ENCODE measurements around the gene SLC30A10. TPM values are rescaled to one million over a fixed set of nuclear protein-coding genes. Genes with fewer than 3 reads are reported as not detected.
A peak's percentile ranks its signal among the peaks of the same experiment; 100 is the strongest.

The SLC30A10 gene
- total RNA-seq, 3 donors from 2014 or later, result 11.3 to 38.0 (median 34.3) TPM

- H3K36me3 ChIP-seq (ENCODE audit: low read depth), result no peaks in the 10 kb centered on the region
- intact Hi-C loops (cut with DNase I, micrococcal nuclease), result no loop called here
- no peaks in the 10 kb centered on the region for H3K4me1 ChIP-seq (ENCODE audit: low read depth)
- TF ChIP-seq, protein P1, sequence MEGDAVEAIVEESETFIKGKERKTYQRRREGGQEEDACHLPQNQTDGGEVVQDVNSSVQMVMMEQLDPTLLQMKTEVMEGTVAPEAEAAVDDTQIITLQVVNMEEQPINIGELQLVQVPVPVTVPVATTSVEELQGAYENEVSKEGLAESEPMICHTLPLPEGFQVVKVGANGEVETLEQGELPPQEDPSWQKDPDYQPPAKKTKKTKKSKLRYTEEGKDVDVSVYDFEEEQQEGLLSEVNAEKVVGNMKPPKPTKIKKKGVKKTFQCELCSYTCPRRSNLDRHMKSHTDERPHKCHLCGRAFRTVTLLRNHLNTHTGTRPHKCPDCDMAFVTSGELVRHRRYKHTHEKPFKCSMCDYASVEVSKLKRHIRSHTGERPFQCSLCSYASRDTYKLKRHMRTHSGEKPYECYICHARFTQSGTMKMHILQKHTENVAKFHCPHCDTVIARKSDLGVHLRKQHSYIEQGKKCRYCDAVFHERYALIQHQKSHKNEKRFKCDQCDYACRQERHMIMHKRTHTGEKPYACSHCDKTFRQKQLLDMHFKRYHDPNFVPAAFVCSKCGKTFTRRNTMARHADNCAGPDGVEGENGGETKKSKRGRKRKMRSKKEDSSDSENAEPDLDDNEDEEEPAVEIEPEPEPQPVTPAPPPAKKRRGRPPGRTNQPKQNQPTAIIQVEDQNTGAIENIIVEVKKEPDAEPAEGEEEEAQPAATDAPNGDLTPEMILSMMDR (IDR thresholded peaks at IDR 0.05), result no peak
- ATAC-seq (no peak), DNase-seq (no peak)
- no peak overlapping the region for H3K4me3 ChIP-seq
- no peaks in the 10 kb centered on the region for H3K9me3 ChIP-seq
Measured at GRCh38 chr1:219963432-219963831, 35.1 kb upstream of the SLC30A10 start.

- TF ChIP-seq, protein P1 (IDR thresholded peaks at IDR 0.05), result no peak
- intact Hi-C loops (cut with DNase I, micrococcal nuclease), result no loop called here
- DNase-seq, result no peak
Measured at GRCh38 chr1:219961684-219962083, 33.3 kb upstream of the SLC30A10 start.

DNA sequence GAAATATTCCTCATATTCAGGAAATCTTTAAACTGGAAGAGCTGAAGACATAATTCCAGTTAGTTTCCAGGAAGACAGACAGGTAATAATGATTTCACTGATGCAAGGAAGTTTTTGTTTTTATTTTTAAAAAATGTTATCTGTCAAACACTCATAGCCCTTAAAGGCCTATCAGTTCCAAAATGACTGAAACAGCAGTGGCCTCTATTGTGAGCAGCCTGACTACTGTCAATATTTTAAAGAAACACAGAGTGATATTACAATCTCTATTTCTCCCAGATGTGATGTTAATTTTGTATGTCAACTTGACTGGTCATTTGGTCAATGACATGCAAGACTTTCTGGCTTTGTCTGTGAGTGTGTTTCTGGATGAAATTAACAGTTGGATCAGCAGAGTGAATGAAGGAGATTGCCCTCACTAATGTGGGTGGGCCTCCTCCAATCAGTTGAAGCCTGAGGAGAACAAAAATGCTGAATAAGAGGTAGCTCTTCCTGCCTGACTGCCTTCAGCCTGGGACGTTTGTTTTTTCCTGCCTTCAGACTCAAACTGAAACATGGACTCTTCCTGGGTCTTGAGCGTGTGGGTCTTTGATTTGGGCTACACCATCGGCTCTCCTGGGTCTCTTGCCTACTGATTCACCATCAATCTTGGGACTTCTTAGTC, 31.3 kb upstream of the SLC30A10 start:
- Histone ChIP-seq H3K4me3 (no peak overlapping the region), H3K36me3 (ENCODE audit: low read depth) (no peaks in the 10 kb centered on the region), H3K9me3 (no peaks in the 10 kb centered on the region), H3K4me1 (ENCODE audit: low read depth) (no peaks in the 10 kb centered on the region)
- ATAC-seq (no peak), DNase-seq (no peak)
- TF ChIP-seq, protein P1 (IDR thresholded peaks at IDR 0.05), result no peak
- intact Hi-C loops (cut with DNase I, micrococcal nuclease), result no loop called here

More at GRCh38 chr1:219961684-219962083, 33.3 kb upstream of the SLC30A10 start:
- Histone ChIP-seq H3K36me3 (ENCODE audit: low read depth) (no peaks in the 10 kb centered on the region), H3K9me3 (no peaks in the 10 kb centered on the region), H3K4me1 (ENCODE audit: low read depth) (no peaks in the 10 kb centered on the region), H3K4me3 (no peak overlapping the region)
- no peak for ATAC-seq

- H3K9me3 ChIP-seq, result no peaks in the 10 kb centered on the region
- DNase-seq (peak; percentile 48 to 54 (median 53)), ATAC-seq (peak; percentile 97)
- TF ChIP-seq, protein P1 (IDR thresholded peaks at IDR 0.05), result no peak
- no peaks in the 10 kb centered on the region for H3K36me3 ChIP-seq (ENCODE audit: low read depth)
- no peak overlapping the region for H3K4me3 ChIP-seq
- intact Hi-C loops (cut with DNase I, micrococcal nuclease), result no loop called here
- no peaks in the 10 kb centered on the region for H3K4me1 ChIP-seq (ENCODE audit: low read depth)
Measured at GRCh38 chr1:219958875-219959417, 30.6 kb upstream of the SLC30A10 start.

- no peak for DNase-seq
- no peaks in the 10 kb centered on the region for H3K36me3 ChIP-seq (ENCODE audit: low read depth)
- ATAC-seq, result no peak
Measured at GRCh38 chr1:219954736-219955421, 26.5 kb upstream of the SLC30A10 start.

More at GRCh38 chr1:219954736-219955421, 26.5 kb upstream of the SLC30A10 start:
- Histone ChIP-seq H3K9me3 (no peaks in the 10 kb centered on the region), H3K4me1 (ENCODE audit: low read depth) (no peaks in the 10 kb centered on the region), H3K4me3 (no peak overlapping the region)
- intact Hi-C loops (cut with DNase I, micrococcal nuclease), result no loop called here
- TF ChIP-seq, protein P1 (IDR thresholded peaks at IDR 0.05), result no peak

Data from mucosa of descending colon (tissue), 3 donors.